Effector memory CD8-positive, alpha-beta T cell (primary cell): ENCODE data around the gene NINJ2.
"Not testable (repeated sequence)": the region's sequence is repeated elsewhere in the genome, so short reads cannot be mapped to it uniquely, and the experiment has no call there.

Experiments used
- ATAC-seq: fragments of 150-1000 bp; cut with Tn5 transposase; replicated peaks from 2 replicates; pipeline ENCODE4 v1.10.0; 2021; ENCODE audit warnings: mild to moderate bottlenecking, moderate library complexity
- DNase-seq, 3 experiments: peaks; one replicate each; pipeline ENCODE4 v3.0.0; 2021
- H3K27ac Mint-ChIP-seq, 2 donors: one replicate each; pipeline ENCODE4 v1.8.0; 2022; ENCODE audit warnings: mild to moderate bottlenecking in 2 of 2, mixed read lengths in 2 of 2, moderate library complexity in 2 of 2
- H3K27me3 Mint-ChIP-seq, 2 donors: one replicate each; pipeline ENCODE4 v1.8.0; 2022; ENCODE audit warnings: mixed read lengths in 2 of 2
- H3K36me3 Mint-ChIP-seq: one replicate; pipeline ENCODE4 v1.8.0; 2022; ENCODE audit warnings: mild to moderate bottlenecking, moderate library complexity, mixed read lengths; ENCODE audit not compliant: insufficient read depth
- H3K4me1 Mint-ChIP-seq, 2 donors: one replicate each; pipeline ENCODE4 v1.8.0; 2022; ENCODE audit warnings: low read depth in 2 of 2, mixed read lengths in 2 of 2
- H3K4me3 Mint-ChIP-seq, 2 donors: one replicate each; pipeline ENCODE4 v1.8.0; 2022; ENCODE audit warnings: mild to moderate bottlenecking in 2 of 2, mixed read lengths in 2 of 2, moderate library complexity in 2 of 2
- H3K9me3 Mint-ChIP-seq, 2 donors: one replicate each; pipeline ENCODE4 v1.8.0; 2022; ENCODE audit warnings: mixed read lengths in 2 of 2
- total RNA-seq, 9 experiments: gene quantifications; one replicate each; lab custom pipeline; 2026; lab: John Stamatoyannopoulos, UW

Gene NINJ2
- 1.6 to 10.1 (median 4.0) reads per million in 9 experiments for total RNA-seq

- Mint-ChIP-seq H3K27me3 (peaks cover 0 to 13% of the 10 kb centered on the region in 2 donors), H3K4me3 (peak within 1 kb of the TSS; percentile 41 to 61), H3K27ac (peak within 1 kb of the TSS in 1 of 2 donors; percentile 78), H3K36me3 (peaks cover 5% of the 10 kb centered on the region), H3K9me3 (no peaks in the 10 kb centered on the region), H3K4me1 (peaks cover 14 to 23% of the 10 kb centered on the region in 2 donors)
- no peak for DNase-seq
- no peak for ATAC-seq
Measured at GRCh38 chr12:663293-663871, at the start of gene NINJ2. TSS of gene NINJ2 (minus strand) at chr12:663445. CDS start at chr12:663360, 85 bp downstream.

- no peaks in the 10 kb centered on the region for H3K36me3 Mint-ChIP-seq
- no peaks in the 10 kb centered on the region for H3K9me3 Mint-ChIP-seq
- ATAC-seq (no peak), DNase-seq (no peak)
- H3K27me3 Mint-ChIP-seq, result peaks cover 0 to 11% of the 10 kb centered on the region in 2 donors
- no peak overlapping the region for H3K4me3 Mint-ChIP-seq
- no peak overlapping the region for H3K27ac Mint-ChIP-seq
- peaks cover 3 to 7% of the 10 kb centered on the region in 2 donors for H3K4me1 Mint-ChIP-seq
Measured at GRCh38 chr12:712172-712863, 49.1 kb upstream of the NINJ2 start.

GRCh38 chr12:709455-710020, 46.3 kb upstream of the NINJ2 start:
- DNase-seq (no peak), ATAC-seq (no peak)
- Mint-ChIP-seq H3K27me3 (no peaks in the 10 kb centered on the region), H3K9me3 (no peaks in the 10 kb centered on the region), H3K4me1 (peaks cover 0 to 3% of the 10 kb centered on the region in 2 donors), H3K4me3 (no peak overlapping the region), H3K36me3 (no peaks in the 10 kb centered on the region), H3K27ac (no peak overlapping the region)

GRCh38 chr12:708084-708483, 44.8 kb upstream of the NINJ2 start:
- not testable (repeated sequence) for H3K36me3 Mint-ChIP-seq, H3K27me3 Mint-ChIP-seq, ATAC-seq, DNase-seq, H3K4me3 Mint-ChIP-seq, H3K9me3 Mint-ChIP-seq, H3K27ac Mint-ChIP-seq, H3K4me1 Mint-ChIP-seq

GRCh38 chr12:704516-705242, 41.4 kb upstream of the NINJ2 start:
- no peak for DNase-seq
- ATAC-seq, result no peak
- no peaks in the 10 kb centered on the region for H3K4me1 Mint-ChIP-seq
- no peak overlapping the region for H3K4me3 Mint-ChIP-seq
- no peaks in the 10 kb centered on the region for H3K36me3 Mint-ChIP-seq
- no peak overlapping the region for H3K27ac Mint-ChIP-seq
- H3K9me3 Mint-ChIP-seq, result no peaks in the 10 kb centered on the region
- H3K27me3 Mint-ChIP-seq, result no peaks in the 10 kb centered on the region

- Mint-ChIP-seq H3K27ac (peak overlapping the region in 1 of 2 donors; percentile 59), H3K36me3 (no peaks in the 10 kb centered on the region), H3K4me3 (no peak overlapping the region), H3K9me3 (no peaks in the 10 kb centered on the region), H3K27me3 (no peaks in the 10 kb centered on the region), H3K4me1 (peaks cover 4 to 7% of the 10 kb centered on the region in 2 donors)
- DNase-seq (no peak), ATAC-seq (no peak)
Measured at GRCh38 chr12:701896-702539, 38.8 kb upstream of the NINJ2 start.

- Mint-ChIP-seq H3K9me3 (no peaks in the 10 kb centered on the region), H3K4me3 (no peak overlapping the region), H3K27me3 (no peaks in the 10 kb centered on the region), H3K4me1 (peaks cover 4 to 7% of the 10 kb centered on the region in 2 donors), H3K27ac (no peak overlapping the region), H3K36me3 (no peaks in the 10 kb centered on the region)
- DNase-seq (no peak), ATAC-seq (no peak)
Measured at GRCh38 chr12:700016-700415, 36.8 kb upstream of the NINJ2 start.

- not testable (repeated sequence) for H3K36me3 Mint-ChIP-seq, ATAC-seq, H3K9me3 Mint-ChIP-seq, H3K4me1 Mint-ChIP-seq, H3K27me3 Mint-ChIP-seq, H3K4me3 Mint-ChIP-seq, DNase-seq
- H3K27ac Mint-ChIP-seq, result peak overlapping the region in 1 of 2 donors; percentile 31
Measured at GRCh38 chr12:698222-698621, 35.0 kb upstream of the NINJ2 start.

GRCh38 chr12:697481-697880, 34.2 kb upstream of the NINJ2 start:
- Mint-ChIP-seq H3K27me3 (no peaks in the 10 kb centered on the region), H3K4me1 (peaks cover 4 to 7% of the 10 kb centered on the region in 2 donors), H3K36me3 (no peaks in the 10 kb centered on the region), H3K9me3 (no peaks in the 10 kb centered on the region), H3K27ac (peak overlapping the region; percentile 54 to 89), H3K4me3 (peak overlapping the region in 1 of 2 donors; percentile 47)
- no peak for DNase-seq
- ATAC-seq, result no peak

GRCh38 chr12:694734-695503, 31.7 kb upstream of the NINJ2 start:
- no peak overlapping the region for H3K4me3 Mint-ChIP-seq
- peak overlapping the region in 1 of 2 donors; percentile 38 for H3K27ac Mint-ChIP-seq
- H3K27me3 Mint-ChIP-seq, result no peaks in the 10 kb centered on the region
- H3K4me1 Mint-ChIP-seq, result peaks cover 4 to 7% of the 10 kb centered on the region in 2 donors
- no peaks in the 10 kb centered on the region for H3K36me3 Mint-ChIP-seq
- no peak for ATAC-seq
- no peak for DNase-seq
- H3K9me3 Mint-ChIP-seq, result no peaks in the 10 kb centered on the region

GRCh38 chr12:693934-694533, 30.8 kb upstream of the NINJ2 start:
- Mint-ChIP-seq H3K9me3 (no peaks in the 10 kb centered on the region), H3K4me1 (peaks cover 4 to 7% of the 10 kb centered on the region in 2 donors), H3K4me3 (no peak overlapping the region), H3K27ac (no peak overlapping the region), H3K27me3 (no peaks in the 10 kb centered on the region), H3K36me3 (peaks cover under 1% of the 10 kb centered on the region)
- ATAC-seq, result no peak
- DNase-seq, result no peak

- Mint-ChIP-seq H3K9me3 (no peaks in the 10 kb centered on the region), H3K36me3 (peaks cover 3% of the 10 kb centered on the region), H3K27me3 (no peaks in the 10 kb centered on the region), H3K27ac (no peak overlapping the region), H3K4me1 (peaks cover 2 to 10% of the 10 kb centered on the region in 2 donors), H3K4me3 (no peak overlapping the region)
- ATAC-seq, result no peak
- DNase-seq, result no peak
Measured at GRCh38 chr12:692274-692673, 29.0 kb upstream of the NINJ2 start.
